Left renal cortex interstitium (tissue), 4 donors: ENCODE data around the gene FBXW12. TPM values are rescaled to one million over a fixed set of nuclear protein-coding genes. Genes with fewer than 3 reads are reported as not detected.
A peak's percentile ranks its signal among the peaks of the same experiment; 100 is the strongest.

Experiments used
- DNase-seq, 4 donors: peaks; one replicate each; pipeline ENCODE4 v3.0.0-alpha.2; 2013; ENCODE audit warnings: low read depth in 4 of 4, low spot score in 2 of 4, missing footprints in 1 of 4
- polyA plus RNA-seq, 4 donors: library from polyadenylated mRNA; unstranded; fragments of 120-200 nt; gene quantifications; one replicate each; pipeline ENCODE4 v1.2.1, GENCODE V29; 2013; ENCODE audit not compliant: insufficient read length in 4 of 4

The FBXW12 gene
- polyA plus RNA-seq, 4 donors: 0.11 to 0.99 (median 0.50) TPM

DNA sequence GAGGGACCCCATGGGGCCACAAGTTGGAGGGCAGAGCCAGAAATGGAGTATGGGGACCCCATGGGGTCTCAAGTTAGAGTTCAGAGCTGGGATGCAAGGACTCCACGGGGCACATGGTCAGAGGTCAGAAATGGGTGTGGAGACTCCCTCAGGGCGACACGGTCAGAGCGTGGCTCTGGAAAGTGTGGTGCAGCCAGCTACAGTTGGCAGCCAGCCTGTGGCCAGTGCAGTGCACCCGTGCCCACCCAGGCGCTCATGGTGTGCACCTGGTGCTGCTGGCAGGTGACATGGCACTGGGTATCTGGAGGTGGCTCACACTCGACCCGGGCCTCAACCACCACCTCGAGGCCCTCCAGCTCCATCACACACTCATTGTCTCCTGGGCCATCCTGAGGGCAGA is 46.6 kb downstream of the FBXW12 start:
- no peak for DNase-seq

- DNase-seq: no peak
Measured at GRCh38 chr3:48419149-48419548, 47.1 kb downstream of the FBXW12 start.

- DNase-seq: no peak
Measured at GRCh38 chr3:48419597-48419996, 47.6 kb downstream of the FBXW12 start.

- DNase-seq: no peak
Measured at GRCh38 chr3:48420561-48420960, 48.5 kb downstream of the FBXW12 start.

- DNase-seq: no peak
Measured at GRCh38 chr3:48422272-48422671, 50.3 kb downstream of the FBXW12 start.

- DNase-seq: no peak
Measured at GRCh38 chr3:48422681-48423080, 50.7 kb downstream of the FBXW12 start.

DNA sequence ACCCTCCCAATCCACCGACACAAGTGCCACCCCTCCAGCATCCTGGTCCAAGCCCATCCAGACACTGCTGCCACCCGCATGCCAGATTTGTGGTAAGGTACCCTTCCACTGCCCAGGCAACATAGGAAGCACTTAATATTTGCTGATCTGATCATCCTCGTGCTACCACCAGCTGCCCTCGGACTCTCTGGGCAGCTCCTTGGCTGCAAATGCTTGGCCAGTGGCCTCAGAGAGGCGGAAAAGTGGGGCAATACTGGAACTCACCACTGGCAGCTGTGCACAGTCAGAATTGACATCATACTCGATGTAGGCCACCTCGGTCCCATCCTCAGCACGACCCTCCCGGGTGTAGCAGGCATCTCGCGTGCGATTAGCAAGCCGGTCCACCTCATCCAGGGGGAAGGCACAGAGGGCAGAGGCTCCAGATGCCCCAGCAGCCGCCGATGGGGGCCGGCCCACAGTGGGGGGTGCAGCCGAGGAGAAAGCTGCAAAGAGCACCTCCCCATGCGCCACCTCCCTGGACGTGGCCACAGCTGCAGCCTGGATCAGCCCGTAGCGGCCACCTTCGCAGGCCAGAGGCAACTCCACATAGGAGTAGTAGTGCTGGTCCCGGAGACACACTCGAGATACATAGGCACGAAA is 51.3 kb downstream of the FBXW12 start:
- no peak for DNase-seq

DNA sequence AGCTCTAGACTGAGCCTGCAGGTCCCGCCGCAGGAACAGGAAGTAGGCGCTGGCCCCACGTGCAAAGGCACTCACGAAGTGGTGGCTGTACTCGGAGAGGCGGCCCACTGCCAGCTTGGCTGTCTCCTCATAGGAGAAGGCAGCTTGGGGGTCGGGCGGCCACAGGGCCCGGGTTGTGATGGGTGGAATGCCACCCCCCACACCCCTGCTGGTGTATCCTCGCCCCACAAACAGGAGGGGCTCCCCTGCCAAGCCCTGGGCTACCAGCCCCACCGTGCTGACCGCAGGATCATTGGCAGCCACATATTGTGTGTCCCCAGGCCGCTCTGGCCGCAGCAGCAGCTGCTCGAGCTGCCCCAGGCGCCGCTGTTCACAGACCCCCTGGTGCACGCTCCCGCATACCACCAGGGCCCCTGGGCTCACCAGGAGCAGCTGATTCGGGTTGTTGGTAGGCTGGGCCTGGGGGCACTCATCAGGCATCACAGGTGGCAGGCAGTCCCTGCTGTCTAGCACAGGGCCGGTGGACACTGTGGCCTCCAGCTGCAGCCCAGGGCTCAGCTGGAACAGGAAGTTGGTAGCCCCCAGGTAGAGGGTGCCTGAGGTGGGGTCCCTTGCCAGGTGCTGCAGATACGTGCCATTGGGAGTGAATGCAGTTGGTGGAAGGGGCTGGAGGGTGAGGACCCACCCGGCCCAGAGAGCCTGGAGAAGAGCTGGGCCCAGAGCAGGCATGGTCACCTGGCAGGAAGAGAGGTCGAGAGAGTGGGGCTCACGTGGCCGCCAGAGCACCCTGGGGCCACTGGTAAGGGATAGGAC is 52.1 kb downstream of the FBXW12 start:
- DNase-seq: no peak

DNA sequence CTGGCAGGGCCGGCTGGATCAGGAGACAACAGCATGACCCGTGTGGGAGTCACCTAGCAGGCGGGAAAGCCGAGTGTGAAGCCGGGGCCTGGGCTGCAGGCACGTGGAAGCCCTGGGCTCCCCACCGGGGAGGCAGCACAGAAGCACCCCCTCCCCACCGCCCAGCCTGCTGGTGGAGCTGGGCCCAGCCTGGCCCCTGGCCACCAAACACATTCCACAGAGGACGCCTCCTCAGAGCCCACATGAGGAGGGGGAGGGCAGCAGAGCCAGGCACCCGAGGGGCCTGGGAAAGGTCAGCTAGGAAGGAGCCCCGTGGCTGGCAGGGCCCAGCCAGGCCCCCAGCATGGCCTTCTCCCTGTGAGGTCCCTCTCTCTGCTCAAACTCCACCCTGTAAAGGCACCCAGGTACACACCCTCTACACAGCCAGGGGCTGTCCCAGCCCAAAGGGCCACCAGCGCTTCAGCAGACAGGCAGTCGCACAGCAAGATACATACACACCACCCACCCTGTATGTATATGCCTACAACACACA is 53.3 kb downstream of the FBXW12 start:
- no peak for DNase-seq

DNA sequence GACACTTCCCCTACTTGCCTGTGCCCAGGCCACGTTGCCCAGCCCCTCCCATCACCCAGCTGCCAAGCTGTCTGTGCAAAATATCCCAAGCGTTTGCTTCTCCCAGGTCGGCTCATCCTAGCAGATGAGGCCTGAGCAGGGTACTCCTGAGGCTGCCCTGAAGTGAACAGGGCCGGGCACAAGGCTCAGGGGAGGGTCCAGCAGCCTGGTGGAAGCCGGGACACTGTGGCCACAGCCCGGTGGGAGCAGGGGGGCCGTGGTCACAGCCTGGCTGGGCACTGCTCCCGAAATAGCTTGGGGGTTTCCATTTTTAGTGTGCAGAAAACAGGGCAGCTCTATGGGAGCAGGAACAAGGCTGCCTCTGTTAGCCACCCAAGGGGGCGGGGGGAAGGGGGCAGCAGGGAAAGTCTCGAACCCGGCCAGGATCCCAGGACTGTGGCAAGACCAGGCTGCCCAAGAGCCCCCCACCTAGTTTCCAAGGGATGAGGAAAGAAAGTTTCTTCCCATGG is 54.4 kb downstream of the FBXW12 start:
- no peak for DNase-seq

DNA sequence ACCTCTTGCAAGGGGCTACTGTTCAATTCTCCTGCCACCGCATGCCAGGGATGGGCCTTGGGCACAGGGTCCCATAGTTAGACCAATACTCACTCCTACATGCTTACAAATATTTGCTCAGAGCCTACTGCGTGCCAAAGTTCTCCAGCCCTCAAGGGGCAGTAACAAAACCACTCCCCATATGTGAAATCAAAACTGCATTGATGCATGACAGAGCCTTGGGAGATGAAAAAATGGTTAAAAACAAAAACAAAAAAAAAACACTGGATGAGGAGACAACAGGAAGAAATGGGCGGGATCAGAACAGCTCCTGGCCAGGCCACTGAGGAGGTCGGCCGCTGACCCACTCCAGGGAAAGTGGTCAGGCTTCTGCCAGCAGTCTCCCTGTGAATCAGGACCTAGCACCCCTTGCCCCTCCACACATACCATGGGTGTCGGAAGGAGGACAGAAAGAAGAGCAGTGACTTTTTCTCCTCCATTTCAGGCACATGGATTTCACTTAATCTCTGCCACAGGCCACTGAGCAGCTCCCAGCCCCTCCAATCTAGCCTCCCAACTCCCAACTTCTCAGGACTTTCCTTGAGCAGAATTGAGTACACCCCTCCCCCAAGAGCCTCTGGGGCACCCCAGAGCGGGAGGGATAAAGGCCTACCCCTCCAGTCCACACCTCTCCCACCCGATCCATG is 55.1 kb downstream of the FBXW12 start:
- no peak for DNase-seq

GRCh38 chr3:48427630-48427962 is 55.6 kb downstream of the FBXW12 start:
- no peak for DNase-seq

DNA sequence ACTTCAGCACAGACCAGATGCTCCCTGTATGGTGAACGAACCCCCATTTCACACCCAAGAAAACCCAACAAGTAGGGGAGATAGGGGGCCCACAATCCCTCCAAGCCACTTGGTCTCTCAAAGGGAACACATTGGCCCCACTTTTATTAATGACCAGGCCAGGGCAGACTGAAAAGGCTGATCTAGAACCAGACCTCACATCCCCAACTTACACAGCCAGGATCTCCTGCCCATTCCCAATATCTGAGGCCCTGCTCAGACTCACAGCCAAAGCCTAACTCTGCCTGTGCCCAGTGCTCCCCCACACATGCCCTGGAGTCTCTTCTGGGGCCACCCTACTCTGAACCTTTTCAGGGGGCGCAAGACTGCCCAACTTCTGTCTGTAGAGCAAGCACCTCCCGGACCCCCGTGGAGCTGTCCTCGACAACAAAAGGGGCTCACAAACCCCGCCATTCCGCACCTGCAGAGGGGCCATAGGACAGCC is 56.1 kb downstream of the FBXW12 start:
- no peak for DNase-seq

GRCh38 chr3:48428572-48429316 is 56.7 kb downstream of the FBXW12 start:
- no peak for DNase-seq

GRCh38 chr3:48429317-48429959 is 57.4 kb downstream of the FBXW12 start:
- no peak for DNase-seq

DNA sequence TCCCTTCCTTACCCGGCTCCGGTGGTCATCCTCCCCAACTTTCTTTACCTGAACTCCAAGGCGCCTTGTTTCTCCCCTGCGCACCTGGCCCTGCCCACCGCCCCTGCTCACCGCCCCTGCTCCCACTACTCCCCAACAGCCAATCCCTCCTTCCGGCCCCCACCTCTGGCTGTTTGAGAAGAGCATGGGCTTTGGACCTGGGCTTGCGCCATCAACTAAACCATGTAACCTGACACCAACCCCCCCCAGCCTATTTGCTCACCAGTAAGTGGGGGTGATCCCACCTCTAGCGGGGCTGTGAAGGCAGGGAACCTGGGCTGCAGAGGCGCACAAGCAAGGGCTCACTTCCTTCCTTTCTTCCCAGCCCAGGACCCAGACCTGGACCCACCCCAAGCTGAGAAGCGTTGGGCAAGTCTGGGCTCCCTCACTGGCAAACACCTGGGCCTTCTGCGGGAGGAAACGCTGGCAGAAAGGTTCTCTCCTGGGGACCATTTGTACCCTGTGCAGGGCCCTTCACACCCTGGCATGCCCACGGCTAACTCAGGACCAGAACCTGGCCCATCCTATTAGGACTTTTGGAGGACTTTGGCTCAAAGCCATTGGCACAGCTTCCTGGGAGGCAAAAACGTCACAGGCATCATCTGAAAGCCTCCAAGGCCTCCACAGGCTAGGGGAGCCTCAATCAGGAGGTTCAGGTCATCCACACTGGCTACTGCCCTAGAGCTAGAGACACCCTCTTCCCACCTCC is 58.1 kb downstream of the FBXW12 start, which contains the start of gene PLXNB1:
Gene PLXNB1 (minus strand): TSS at position 127 of the 748 bp plus-strand sequence. CDS start 5,475 bp downstream, outside the sequence.
- peak in 1 of 4 donors; percentile 87 for DNase-seq

- no peak for DNase-seq
Measured at GRCh38 chr3:48430708-48431101, 58.7 kb downstream of the FBXW12 start.

DNA sequence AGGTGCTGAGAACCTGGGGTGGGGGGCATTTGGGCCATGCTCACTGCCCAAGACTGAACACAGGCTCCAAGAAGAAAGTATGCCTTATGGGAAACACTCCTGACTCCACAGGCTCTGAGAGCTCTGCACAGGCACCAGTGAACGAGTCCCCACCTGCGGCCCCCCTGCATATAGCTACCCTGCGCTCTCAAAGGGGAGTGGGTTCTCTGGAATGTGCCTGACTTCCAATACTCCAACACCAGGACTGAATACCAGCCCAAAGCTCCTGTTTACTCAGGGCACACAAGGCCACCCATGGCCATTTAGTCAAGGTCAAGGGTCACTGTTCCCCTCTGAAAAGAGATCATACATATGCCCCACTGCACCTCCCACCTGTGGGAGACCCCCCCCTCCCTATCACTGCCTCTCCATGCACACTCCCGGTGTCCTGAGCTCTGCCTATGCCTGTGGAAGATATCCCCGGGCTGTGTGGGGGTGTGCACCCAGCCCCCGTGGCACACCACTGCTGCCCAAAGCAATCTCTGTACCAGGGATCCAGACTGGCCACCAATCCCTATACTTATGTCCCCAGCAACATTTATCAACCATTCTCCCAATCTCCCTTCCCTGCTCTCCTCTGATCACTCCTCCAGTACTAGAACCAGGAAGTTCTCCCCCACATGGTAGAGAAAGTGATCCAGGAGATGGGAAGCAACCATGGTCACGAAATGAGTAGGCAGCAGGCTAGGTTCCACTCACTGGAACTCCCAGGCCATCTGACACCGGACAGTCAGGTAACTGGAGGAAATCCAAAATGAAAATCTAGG is 59.4 kb downstream of the FBXW12 start:
- DNase-seq: no peak
